ENCODE measurements around the gene GRM1.

- TF ChIP-seq ZNF274 (IDR thresholded peaks at IDR 0.05; ENCODE audit: low read depth, low read length) (no peak), YY1 (IDR thresholded peaks at IDR 0.05; ENCODE audit: insufficient read depth, insufficient read length) (no peak), SUZ12 (IDR thresholded peaks at IDR 0.05; ENCODE audit: extremely low read depth, insufficient read depth, insufficient read length) (no peak)
Measured at GRCh38 chr6:146191612-146192011, 162.8 kb downstream of the GRM1 start.
